ENCODE measurements around the gene TBC1D22A. TPM values are rescaled to one million over a fixed set of nuclear protein-coding genes. Genes with fewer than 3 reads are reported as not detected.
A peak's percentile ranks its signal among the peaks of the same experiment; 100 is the strongest.

TBC1D22A gene
- total RNA-seq, 1 donor from 2014 or later = 10.6 TPM

GRCh38 chr22:47149976-47150375 lies 387.5 kb downstream of the TBC1D22A start:
- H3K27me3 ChIP-seq = no peaks in the 10 kb centered on the region
- Mint-ChIP-seq H3K4me1 (peaks cover 6% of the 10 kb centered on the region), H3K4me3 (no peak overlapping the region), H3K27me3 (ENCODE audit: insufficient read depth, low read depth) (peaks cover 5% of the 10 kb centered on the region), H3K9me3 (no peaks in the 10 kb centered on the region), H3K27ac (no peak overlapping the region), H3K36me3 (no peaks in the 10 kb centered on the region)
- no peak overlapping the region for H3K4me2 ChIP-seq
- no peak overlapping the region for H3K27ac ChIP-seq
- no peak for TF ChIP-seq CTCF (IDR thresholded peaks at IDR 0.05)
- TF ChIP-seq EZH2 (IDR thresholded peaks at IDR 0.05) = no peak
- no peak for TF ChIP-seq EZH2phosphoT487 (IDR thresholded peaks at IDR 0.05)
- no peak overlapping the region for H3K9ac ChIP-seq
- no peaks in the 10 kb centered on the region for H3K9me3 ChIP-seq (ENCODE audit: low read depth)
- no peaks in the 10 kb centered on the region for H3K4me1 ChIP-seq
- H3K79me2 ChIP-seq (ENCODE audit: low read depth) = no peaks in the 10 kb centered on the region
- H3F3A ChIP-seq (ENCODE audit: low read depth) = no peaks in the 10 kb centered on the region
- no peaks in the 10 kb centered on the region for H4K20me1 ChIP-seq (ENCODE audit: low read depth)
- no peak overlapping the region for H2AFZ ChIP-seq (replicated peaks)
- no peak overlapping the region for H3K4me3 ChIP-seq
- no peaks in the 10 kb centered on the region for H3K36me3 ChIP-seq
- no peak for DNase-seq (ENCODE audit: low spot score)

DNA sequence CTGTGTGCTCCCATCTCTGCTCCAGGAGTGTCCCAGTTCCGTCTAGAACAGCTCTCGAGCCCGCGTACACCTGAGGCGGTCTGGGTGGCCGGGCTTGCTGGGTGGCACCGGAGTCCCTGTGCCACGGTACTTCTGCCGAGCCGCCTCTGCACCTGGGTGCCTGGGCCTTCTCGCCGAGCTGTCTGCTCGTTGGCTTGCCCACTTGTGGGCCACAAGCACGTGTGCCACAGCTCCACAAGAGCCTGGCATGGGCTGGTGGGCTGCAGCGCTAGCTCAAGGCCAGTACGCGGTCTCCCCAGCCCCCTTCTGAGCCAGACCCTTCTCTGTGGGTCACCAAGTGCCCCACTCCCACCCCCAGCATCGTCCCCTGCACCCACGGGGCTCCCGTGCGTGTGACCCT lies 388.0 kb downstream of the TBC1D22A start:
- Histone ChIP-seq H3K27ac (no peak overlapping the region), H3K36me3 (no peaks in the 10 kb centered on the region), H3K9me3 (ENCODE audit: low read depth) (no peaks in the 10 kb centered on the region), H4K20me1 (ENCODE audit: low read depth) (no peaks in the 10 kb centered on the region), H3F3A (ENCODE audit: low read depth) (no peaks in the 10 kb centered on the region), H3K4me1 (no peaks in the 10 kb centered on the region), H3K4me3 (no peak overlapping the region), H2AFZ (replicated peaks) (no peak overlapping the region), H3K27me3 (no peaks in the 10 kb centered on the region), H3K9ac (no peak overlapping the region), H3K4me2 (no peak overlapping the region), H3K79me2 (ENCODE audit: low read depth) (no peaks in the 10 kb centered on the region)
- Mint-ChIP-seq H3K27me3 (ENCODE audit: insufficient read depth, low read depth) (peaks cover 5% of the 10 kb centered on the region), H3K27ac (no peak overlapping the region), H3K4me1 (peaks cover 6% of the 10 kb centered on the region), H3K36me3 (no peaks in the 10 kb centered on the region), H3K4me3 (no peak overlapping the region), H3K9me3 (no peaks in the 10 kb centered on the region)
- no peak for DNase-seq (ENCODE audit: low spot score)
- no peak for TF ChIP-seq CTCF (IDR thresholded peaks at IDR 0.05)
- no peak for TF ChIP-seq EZH2phosphoT487 (IDR thresholded peaks at IDR 0.05)
- no peak for TF ChIP-seq EZH2 (IDR thresholded peaks at IDR 0.05)

GRCh38 chr22:47151064-47151463 lies 388.6 kb downstream of the TBC1D22A start:
- H3K36me3 Mint-ChIP-seq = no peaks in the 10 kb centered on the region
- Histone ChIP-seq H3K9me3 (ENCODE audit: low read depth) (no peaks in the 10 kb centered on the region), H4K20me1 (ENCODE audit: low read depth) (no peaks in the 10 kb centered on the region), H3K79me2 (ENCODE audit: low read depth) (no peaks in the 10 kb centered on the region), H2AFZ (replicated peaks) (no peak overlapping the region), H3K27me3 (no peaks in the 10 kb centered on the region), H3K4me3 (no peak overlapping the region), H3K4me1 (no peaks in the 10 kb centered on the region), H3K36me3 (no peaks in the 10 kb centered on the region), H3F3A (ENCODE audit: low read depth) (no peaks in the 10 kb centered on the region), H3K27ac (no peak overlapping the region), H3K9ac (no peak overlapping the region), H3K4me2 (no peak overlapping the region)
- H3K4me1 Mint-ChIP-seq = peaks cover 6% of the 10 kb centered on the region
- TF ChIP-seq EZH2 (IDR thresholded peaks at IDR 0.05) = no peak
- no peak for TF ChIP-seq CTCF (IDR thresholded peaks at IDR 0.05)
- TF ChIP-seq EZH2phosphoT487 (IDR thresholded peaks at IDR 0.05) = no peak
- no peaks in the 10 kb centered on the region for H3K9me3 Mint-ChIP-seq
- no peak overlapping the region for H3K4me3 Mint-ChIP-seq
- H3K27ac Mint-ChIP-seq = peak overlapping the region; percentile 90
- DNase-seq (ENCODE audit: low spot score) = no peak
- H3K27me3 Mint-ChIP-seq (ENCODE audit: insufficient read depth, low read depth) = peaks cover 5% of the 10 kb centered on the region

All from neural progenitor cell (in vitro differentiated cells).